Retinal pigment epithelial cell (primary cell): ENCODE results near the gene GSTO2.
A peak's percentile ranks its signal among the peaks of the same experiment; 100 is the strongest.

Source experiments
- DNase-seq: peaks from one replicate; pipeline ENCODE4 v3.0.0-alpha.2; 2010; ENCODE audit warnings: low read depth
- H3K4me3 ChIP-seq: 2 replicates; pipeline ENCODE4 v1.5.1; 2011; ENCODE audit warnings: mild to moderate bottlenecking, low read length, control low read depth, moderate library complexity
- TF ChIP-seq, protein P1 (sequence below): conservative IDR thresholded peaks from 2 replicates; pipeline ENCODE4 v1.5.1; 2011; ENCODE audit warnings: low read depth, low read length, control low read depth, inconsistent platforms

GSTO2 gene

DNA sequence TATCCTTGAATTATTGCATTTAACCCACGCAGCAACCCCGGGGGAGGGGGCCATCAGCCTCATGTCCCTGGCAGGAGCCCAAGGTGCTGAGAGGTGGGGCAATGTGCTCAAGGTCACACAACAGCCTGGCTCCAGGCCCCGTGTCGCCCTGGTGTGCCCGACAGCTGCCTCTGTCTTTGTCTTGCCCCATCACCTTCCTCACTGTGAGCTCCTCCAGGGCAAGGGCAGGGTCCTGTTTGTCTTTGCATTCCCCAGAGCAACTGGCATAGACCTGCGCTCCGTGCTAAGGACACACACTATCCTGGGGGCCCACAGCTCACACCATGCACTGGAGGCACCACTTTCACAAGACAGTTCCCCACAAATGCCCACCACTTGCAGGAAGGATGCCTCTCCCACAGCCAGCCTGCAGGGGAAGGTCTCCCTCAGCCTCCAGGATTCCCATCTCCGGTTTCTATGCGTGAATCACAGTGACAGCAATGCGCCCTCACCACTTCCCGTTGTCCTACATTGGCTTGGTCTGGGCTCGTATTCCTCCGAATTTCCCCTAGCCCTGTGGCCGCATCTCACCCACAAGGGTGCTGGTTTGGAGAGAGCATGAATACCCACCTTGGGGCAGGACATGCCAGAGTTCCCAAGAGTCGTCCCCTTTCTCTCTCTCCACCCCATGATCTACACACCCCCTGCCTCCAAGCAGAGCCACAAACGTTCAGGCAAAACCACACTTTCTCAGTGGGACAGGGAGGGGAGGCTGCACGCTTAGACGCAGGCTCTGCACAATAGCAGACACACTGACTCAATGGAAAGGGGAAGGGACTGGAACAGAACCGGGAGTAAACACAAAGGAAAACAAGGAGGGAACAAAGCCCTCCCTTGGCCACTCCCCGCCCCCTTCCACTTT, 59.0 kb downstream of the GSTO2 start:
- DNase-seq = no peak
- peak overlapping the region; percentile 32 for H3K4me3 ChIP-seq
- TF ChIP-seq, protein P1, sequence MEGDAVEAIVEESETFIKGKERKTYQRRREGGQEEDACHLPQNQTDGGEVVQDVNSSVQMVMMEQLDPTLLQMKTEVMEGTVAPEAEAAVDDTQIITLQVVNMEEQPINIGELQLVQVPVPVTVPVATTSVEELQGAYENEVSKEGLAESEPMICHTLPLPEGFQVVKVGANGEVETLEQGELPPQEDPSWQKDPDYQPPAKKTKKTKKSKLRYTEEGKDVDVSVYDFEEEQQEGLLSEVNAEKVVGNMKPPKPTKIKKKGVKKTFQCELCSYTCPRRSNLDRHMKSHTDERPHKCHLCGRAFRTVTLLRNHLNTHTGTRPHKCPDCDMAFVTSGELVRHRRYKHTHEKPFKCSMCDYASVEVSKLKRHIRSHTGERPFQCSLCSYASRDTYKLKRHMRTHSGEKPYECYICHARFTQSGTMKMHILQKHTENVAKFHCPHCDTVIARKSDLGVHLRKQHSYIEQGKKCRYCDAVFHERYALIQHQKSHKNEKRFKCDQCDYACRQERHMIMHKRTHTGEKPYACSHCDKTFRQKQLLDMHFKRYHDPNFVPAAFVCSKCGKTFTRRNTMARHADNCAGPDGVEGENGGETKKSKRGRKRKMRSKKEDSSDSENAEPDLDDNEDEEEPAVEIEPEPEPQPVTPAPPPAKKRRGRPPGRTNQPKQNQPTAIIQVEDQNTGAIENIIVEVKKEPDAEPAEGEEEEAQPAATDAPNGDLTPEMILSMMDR = no peak

DNA sequence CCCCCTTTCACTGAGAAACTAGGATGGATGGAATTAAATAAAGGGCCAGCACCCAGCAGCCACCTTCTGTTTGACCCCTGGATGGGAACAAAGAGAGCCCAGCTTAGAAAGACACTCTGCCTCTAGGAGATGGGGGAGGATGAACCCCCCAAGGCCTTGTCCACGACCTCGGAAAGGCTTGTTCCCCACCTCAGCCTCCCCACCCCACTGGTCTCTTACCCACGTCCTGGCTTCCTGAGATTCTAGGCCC, 59.6 kb downstream of the GSTO2 start:
- TF ChIP-seq, protein P1 = no peak
- peak overlapping the region; percentile 32 for H3K4me3 ChIP-seq
- DNase-seq = no peak

DNA sequence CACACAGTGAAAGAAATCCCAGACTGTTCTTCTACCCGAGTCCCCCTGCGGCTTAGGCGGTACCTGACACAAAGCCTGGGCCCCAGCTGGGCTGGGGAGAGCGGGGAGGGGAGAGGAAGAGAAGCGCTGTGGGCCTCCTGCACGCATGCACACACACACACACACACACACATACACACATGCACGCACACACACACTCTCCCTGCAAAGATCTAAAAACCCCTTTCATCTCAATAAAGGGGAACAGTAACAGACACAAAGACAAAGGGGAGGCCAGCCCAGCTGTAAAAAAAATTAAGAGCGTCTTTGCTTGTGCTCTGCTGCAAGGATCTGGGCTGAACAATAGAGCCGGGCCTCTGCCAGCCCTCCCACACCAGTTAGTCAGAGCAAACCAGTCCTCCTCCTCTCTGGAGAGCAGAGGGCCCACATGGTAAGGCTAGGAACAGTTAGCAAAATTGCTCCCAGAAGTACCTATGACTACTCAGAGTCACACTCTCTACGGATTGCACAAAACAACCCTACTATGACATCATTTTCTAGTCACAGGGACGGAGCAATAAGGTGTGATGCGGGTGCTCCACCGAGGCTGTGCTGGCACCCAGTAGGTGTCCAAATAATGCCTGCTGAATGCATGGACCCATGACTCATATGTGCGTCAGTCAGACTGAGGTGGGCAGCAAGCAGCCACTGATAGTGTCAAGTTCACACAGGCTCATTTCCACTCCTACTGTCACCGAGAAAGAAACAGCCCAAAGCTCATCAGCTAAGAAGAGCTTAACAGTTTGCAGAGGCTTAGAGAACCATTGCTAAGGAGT, 60.1 kb downstream of the GSTO2 start:
- peak overlapping the region; percentile 32 for H3K4me3 ChIP-seq
- peak; percentile 97 for DNase-seq
- TF ChIP-seq, protein P1 = no peak

DNA sequence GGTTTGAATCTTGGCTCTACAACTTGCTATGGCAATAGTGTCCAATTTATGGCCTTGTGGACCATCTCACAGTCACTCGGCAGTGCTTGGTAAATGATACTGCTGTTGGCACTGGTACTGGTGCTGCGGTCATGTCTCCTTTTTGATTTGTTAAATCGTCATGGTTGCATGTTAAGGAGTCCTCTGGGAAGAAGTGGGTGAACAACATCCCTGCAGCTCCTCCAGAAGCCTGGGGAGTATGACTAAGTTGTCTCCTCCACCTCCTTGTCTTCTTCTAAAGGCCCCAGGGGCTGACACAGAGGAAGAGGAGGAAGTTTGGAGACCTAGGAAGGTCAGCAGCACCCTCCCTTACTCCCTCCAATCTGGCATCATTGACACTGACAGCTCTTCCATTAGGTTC, 60.8 kb downstream of the GSTO2 start:
- TF ChIP-seq, protein P1 = no peak
- no peak overlapping the region for H3K4me3 ChIP-seq
- DNase-seq = no peak

DNA sequence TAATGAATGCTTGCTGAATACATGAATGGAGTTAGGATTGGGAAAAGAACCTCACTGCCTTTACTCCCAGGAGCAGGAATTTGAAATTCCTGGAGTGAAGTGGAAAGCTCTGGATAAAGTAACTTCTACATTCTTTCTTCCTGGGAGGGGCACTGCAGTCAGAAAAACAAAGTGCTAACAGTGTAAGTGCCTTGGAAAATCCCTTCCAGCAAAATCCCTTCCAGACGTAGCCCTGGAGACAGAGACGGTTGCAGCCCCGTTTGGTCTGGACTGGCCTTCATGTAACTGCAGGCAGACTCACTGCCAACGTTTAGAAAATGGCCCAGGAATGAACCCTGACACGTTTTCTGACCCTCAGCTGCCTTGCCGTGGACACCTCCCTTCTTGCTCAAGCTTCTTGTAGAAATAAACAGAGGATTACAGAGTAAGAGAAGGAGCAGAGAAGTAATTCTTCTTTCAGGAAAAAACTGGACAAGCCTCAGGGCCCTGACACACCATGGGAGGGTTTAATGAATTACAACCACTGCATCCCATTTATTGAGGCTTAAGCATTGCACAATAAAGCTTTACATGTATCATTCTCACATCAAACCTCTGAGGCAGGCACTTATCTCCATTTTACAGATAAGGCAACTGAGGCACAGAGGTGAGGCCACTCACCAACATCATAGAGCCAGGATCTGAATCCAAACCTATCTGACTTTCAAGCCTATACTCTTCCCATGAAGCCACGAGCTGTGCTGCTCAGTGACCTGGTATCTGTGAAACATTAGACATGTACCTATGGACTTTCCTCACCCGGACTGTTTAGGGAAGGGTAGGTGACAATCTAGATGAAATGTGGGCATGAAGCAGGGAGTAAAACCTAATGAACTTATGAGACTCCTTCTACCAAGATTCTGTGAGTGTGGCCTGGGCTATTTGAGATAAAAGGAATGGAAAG, 61.5 kb downstream of the GSTO2 start:
- no peak overlapping the region for H3K4me3 ChIP-seq
- peak; percentile 81 for DNase-seq
- TF ChIP-seq, protein P1 = no peak

DNA sequence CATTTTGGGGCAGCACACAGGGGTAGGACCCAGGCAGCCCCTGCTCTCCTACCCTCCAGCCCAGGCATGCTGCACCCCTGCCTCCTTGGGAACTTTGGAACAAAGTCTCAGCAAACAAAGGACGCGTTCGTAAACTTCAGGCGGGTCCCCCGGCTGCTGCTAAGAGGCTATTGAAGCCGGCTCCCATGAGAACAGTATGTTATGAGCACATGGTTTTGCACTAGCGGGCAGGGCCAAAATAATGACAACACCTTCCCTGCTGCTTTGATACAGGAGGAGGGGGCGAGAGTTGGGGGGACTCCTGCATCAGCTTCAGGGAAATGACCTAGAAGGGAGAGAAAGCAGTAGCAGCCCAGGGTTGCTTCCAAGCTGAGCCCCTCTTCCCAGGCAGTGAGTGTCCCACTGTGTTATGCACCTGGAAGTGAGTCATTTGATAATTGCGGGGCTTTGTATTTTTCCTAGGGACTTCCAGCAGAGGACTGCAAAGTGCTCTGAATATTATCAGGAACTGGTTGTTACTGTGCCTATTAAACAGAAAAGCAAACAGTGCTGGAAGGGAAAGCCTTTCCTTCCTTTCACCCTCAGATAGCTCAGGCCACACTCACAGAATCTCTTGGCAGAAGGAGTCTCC, 62.3 kb downstream of the GSTO2 start:
- TF ChIP-seq, protein P1 = no peak
- DNase-seq = no peak
- no peak overlapping the region for H3K4me3 ChIP-seq
